Stimulated activated CD8-positive, alpha-beta memory T cell treated with anti-CD3 and anti-CD28 coated beads, Interleukin-7, amount 100 ng/mL, for 1 hour (primary cell): Measurements from ENCODE around the gene SLC7A6OS.

Experiments
- DNase-seq, 2 donors: peaks; one replicate each; pipeline ENCODE4 v3.0.0-alpha.2; 2020; ENCODE audit warnings: low read depth in 2 of 2

The SLC7A6OS gene

DNA sequence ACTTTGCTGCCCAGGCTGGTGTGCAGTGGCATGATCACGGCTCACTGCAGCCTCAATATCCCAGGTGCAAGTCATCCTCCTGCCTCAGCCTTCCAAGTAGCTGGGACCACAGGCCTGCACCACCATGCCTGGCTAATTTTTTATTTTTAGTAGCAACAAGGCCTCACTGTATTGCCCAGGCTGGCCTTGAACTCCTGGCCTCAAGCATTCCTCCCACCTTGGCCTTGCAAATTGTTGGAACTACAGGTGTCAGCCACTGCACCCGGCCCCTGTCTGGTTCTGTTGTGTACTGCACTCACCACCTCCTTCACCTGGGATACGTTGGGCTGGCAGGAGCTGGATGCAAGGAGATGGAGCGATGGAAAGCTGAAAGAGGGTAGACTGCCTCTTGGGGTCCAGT, 57.0 kb downstream of the SLC7A6OS start:
- no peak for DNase-seq

DNA sequence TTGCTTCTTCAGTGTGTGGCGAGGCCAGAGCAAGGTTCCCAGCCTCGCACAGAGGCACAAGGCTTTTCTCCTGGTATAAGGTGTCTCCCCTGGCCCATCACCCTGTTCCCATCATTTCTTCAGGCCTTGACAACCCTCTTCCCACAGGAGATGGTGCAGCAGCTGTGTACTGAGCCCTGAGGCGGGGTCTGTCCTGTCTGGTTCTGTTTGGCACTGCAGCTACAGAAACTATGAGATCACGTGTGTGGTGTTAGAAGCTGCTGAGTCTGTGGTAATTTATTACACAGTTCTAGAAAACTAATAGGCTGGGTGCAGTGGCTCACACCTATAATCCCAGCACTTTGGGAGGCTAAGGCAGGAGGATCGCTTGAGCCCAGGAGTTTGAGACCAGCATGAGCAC, 58.4 kb downstream of the SLC7A6OS start:
- DNase-seq: no peak

DNA sequence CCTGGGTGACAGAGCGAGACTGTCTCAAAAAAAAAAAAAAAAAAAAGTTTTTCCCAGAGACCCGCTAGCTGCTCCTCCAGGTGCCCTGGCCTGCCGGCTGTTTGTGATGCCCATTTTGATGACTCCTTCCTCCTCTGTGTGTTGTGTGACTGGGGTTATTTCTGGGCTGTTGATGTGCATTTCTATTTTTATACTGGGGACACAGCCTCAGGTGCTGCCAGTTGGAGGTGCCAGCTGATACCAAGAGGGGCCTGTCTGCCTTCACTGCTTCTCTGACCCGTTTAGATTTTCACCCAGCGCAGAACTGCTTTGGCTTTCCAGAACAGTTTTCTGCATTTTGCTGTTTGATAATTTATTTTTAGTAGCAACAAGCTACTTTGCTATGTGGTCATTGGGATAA, 58.9 kb downstream of the SLC7A6OS start:
- no peak for DNase-seq

DNA sequence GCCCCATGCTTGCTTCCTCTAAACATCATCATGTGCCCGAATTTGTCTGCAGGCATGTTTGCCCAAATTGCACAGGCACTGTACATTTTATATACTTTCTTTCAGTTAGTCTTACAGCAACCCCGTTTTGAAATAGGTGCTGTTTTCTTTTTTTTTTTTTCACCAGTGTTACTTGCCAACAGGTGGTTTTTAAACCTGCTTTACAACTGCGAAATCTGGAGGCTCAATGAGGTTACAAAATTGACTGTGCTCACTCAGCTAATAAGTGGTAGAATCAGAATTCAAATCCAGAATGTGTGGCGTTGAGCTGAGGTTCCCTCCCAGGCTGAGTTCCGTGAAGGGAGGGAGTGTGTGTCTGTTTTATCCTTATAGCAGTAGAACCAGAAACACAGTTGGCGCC, 59.8 kb downstream of the SLC7A6OS start:
- DNase-seq: no peak

DNA sequence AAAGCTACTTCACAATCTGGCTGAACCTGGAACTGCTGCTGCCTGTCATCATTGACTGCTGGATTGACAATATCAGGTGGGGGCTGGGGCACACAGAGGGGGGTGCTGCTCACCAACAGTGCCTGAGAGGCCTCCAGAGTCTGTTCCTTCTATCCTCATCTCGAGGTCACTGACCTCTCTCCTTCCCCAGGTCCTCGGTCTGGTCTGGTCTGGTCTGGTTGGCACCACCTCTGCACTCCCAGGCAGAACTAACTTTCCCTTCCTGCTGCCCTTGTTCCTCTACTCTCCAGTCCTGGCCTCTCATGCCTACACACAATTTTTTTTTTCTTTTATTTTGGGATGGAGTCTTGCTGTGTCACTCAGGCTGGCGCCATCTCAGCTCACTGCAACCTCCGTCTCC, 61.4 kb downstream of the SLC7A6OS start:
- DNase-seq: no peak
